Activated CD4-positive, alpha-beta T cell treated with anti-CD3 and anti-CD28 coated beads for 24 hours (primary cell): ENCODE results near the gene ELMO1.

Experiments used
- DNase-seq, 2 donors: peaks; one replicate each; pipeline ENCODE4 v3.0.0-alpha.2; 2020; ENCODE audit warnings: low read depth in 2 of 2

Gene ELMO1

GRCh38 chr7:36923943-36924436 is 524.7 kb downstream of the ELMO1 start:
- no peak for DNase-seq

GRCh38 chr7:36923185-36923584 is 525.5 kb downstream of the ELMO1 start:
- no peak for DNase-seq

- DNase-seq = no peak
Observed at GRCh38 chr7:36920433-36920832, 528.2 kb downstream of the ELMO1 start.

- DNase-seq = no peak
Observed at GRCh38 chr7:36919738-36920137, 528.9 kb downstream of the ELMO1 start.

- no peak for DNase-seq
Observed at GRCh38 chr7:36918591-36918990, 530.1 kb downstream of the ELMO1 start.

GRCh38 chr7:36916619-36917018 is 532.0 kb downstream of the ELMO1 start:
- DNase-seq = no peak

GRCh38 chr7:36916116-36916515 is 532.5 kb downstream of the ELMO1 start:
- DNase-seq = no peak

- DNase-seq = no peak
Observed at GRCh38 chr7:36911788-36912187, 536.9 kb downstream of the ELMO1 start.

GRCh38 chr7:36910859-36911258 is 537.8 kb downstream of the ELMO1 start:
- no peak for DNase-seq

GRCh38 chr7:36910401-36910800 is 538.3 kb downstream of the ELMO1 start:
- DNase-seq = no peak

- DNase-seq = no peak
Observed at GRCh38 chr7:36906956-36907635, 541.6 kb downstream of the ELMO1 start.

- no peak for DNase-seq
Observed at GRCh38 chr7:36906448-36906847, 542.2 kb downstream of the ELMO1 start.

GRCh38 chr7:36905841-36906240 is 542.8 kb downstream of the ELMO1 start:
- no peak for DNase-seq

- DNase-seq = no peak
Observed at GRCh38 chr7:36904802-36905201, 543.9 kb downstream of the ELMO1 start.

GRCh38 chr7:36904101-36904500 is 544.6 kb downstream of the ELMO1 start:
- no peak for DNase-seq

- DNase-seq = no peak
Observed at GRCh38 chr7:36900988-36901710, 547.5 kb downstream of the ELMO1 start.

GRCh38 chr7:36898186-36898585 is 550.5 kb downstream of the ELMO1 start:
- DNase-seq = no peak

GRCh38 chr7:36896956-36897590 is 551.6 kb downstream of the ELMO1 start:
- DNase-seq = no peak

GRCh38 chr7:36896418-36896817 is 552.2 kb downstream of the ELMO1 start:
- DNase-seq = no peak

- no peak for DNase-seq
Observed at GRCh38 chr7:36895192-36895591, 553.5 kb downstream of the ELMO1 start.

- DNase-seq = no peak
Observed at GRCh38 chr7:36894190-36894589, 554.5 kb downstream of the ELMO1 start.

- DNase-seq = no peak
Observed at GRCh38 chr7:36889182-36889581, 559.5 kb downstream of the ELMO1 start.

GRCh38 chr7:36887969-36888368 is 560.7 kb downstream of the ELMO1 start:
- DNase-seq = no peak
